Heart right ventricle (tissue), 16 donors: ENCODE measurements around the gene PEMT. TPM values are rescaled to one million over a fixed set of nuclear protein-coding genes. Genes with fewer than 3 reads are reported as not detected.

Experiments used
- ATAC-seq, 8 donors: fragments of 200-7000 bp; cut with Tn5 transposase; one replicate each; pipeline ENCODE4 v1.9.1; 2020; ENCODE audit warnings: mild to moderate bottlenecking in 8 of 8, moderate library complexity in 8 of 8, moderate number of reproducible peaks in 1 of 8
- DNase-seq, 2 donors: peaks; one replicate each; pipeline ENCODE4 v3.0.0-alpha.2; 2020
- H3K27ac ChIP-seq, 10 donors: fragments of 200-600 bp; sonication (generic) in 2 of 10; one replicate each; pipeline versions ENCODE4 v1.5.0 to v1.8.0; 2020 to 2022; ENCODE audit warnings: mild to moderate bottlenecking in 3 of 10
- H3K27me3 ChIP-seq, 7 donors: fragments of 200-600 bp; one replicate each; pipeline ENCODE4 v1.8.0; 2021 to 2022; ENCODE audit warnings: mild to moderate bottlenecking in 2 of 7
- H3K36me3 ChIP-seq, 9 donors: fragments of 200-600 bp; sonication (generic) in 1 of 9; one replicate each; pipeline versions ENCODE4 v1.5.0 to v1.8.0; 2020 to 2022; ENCODE audit warnings: mild to moderate bottlenecking in 2 of 9
- H3K4me1 ChIP-seq, 9 donors: fragments of 200-600 bp; sonication (generic) in 1 of 9; one replicate each; pipeline versions ENCODE4 v1.5.0 to v1.8.0; 2020 to 2022; ENCODE audit warnings: mild to moderate bottlenecking in 4 of 9
- H3K4me3 ChIP-seq, 10 donors: fragments of 200-600 bp; sonication (generic) in 2 of 10; one replicate each; pipeline versions ENCODE4 v1.5.0 to v1.8.0; 2020 to 2022; ENCODE audit warnings: mild to moderate bottlenecking in 7 of 10, moderate library complexity in 2 of 10
- H3K9me3 ChIP-seq, 11 donors: fragments of 200-600 bp in 10 of 11; sonication (generic) in 2 of 11; one replicate each; pipeline versions ENCODE4 v1.5.0 to v1.8.0; 2013 to 2022; ENCODE audit warnings: mild to moderate bottlenecking in 2 of 11, control low read depth in 1 of 11, moderate library complexity in 1 of 11
- WGBS, 2 donors: extraction: QIAGEN DNeasy Blood & Tissue Kit; methylation state at CpG; one replicate each; pipeline ENCODE4 v1.1.7; 2013; ENCODE audit warnings: inconsistent platforms in 1 of 2; 5-methylcytosine and 5-hydroxymethylcytosine counted together
- intact Hi-C, 10 donors: fragments of 100-400 bp; cut with DNase I; formaldehyde crosslinking; loops; one replicate each; pipeline versions ENCODE4 v1.11.1 to v1.14.2; 2022
- polyA plus RNA-seq, 2 donors: library from polyadenylated mRNA; stranded (reverse); fragments of 200-250 nt; gene quantifications; one replicate each; pipeline ENCODE4 v1.2.3, GENCODE V29; 2013
- total RNA-seq, 10 donors: library from RNA; stranded (reverse); fragmentation: NEBNext Ultra II Directional in 3 of 10; extraction: Animal tissue kit (Norgen Biotek cat#: 25700) in 3 of 10; gene quantifications; one replicate each; pipeline versions ENCODE4 v1.2.1 to v1.2.4, GENCODE V29; 2021 to 2023
- TF ChIP-seq, protein P1 (sequence below), 9 donors: fragments of 200-600 bp; sonication (generic) in 2 of 9; IDR thresholded peaks; one replicate each; pipeline versions ENCODE4 v1.5.0 to v1.8.0; 2021 to 2022; ENCODE audit warnings: antibody characterized with exemption in 9 of 9, mild to moderate bottlenecking in 5 of 9, moderate library complexity in 1 of 9
- donor health status: Arrhythmogenic right ventricular cardiomyopathy.
- donor health status: ischemic (EF 13 %, LVEDD 7.1; RV severe dilation, severe dysfunction).
- donor health status: healthy with polysubstance abuse.
- donor health status: DM: no; HTN: yes; CAD: no.
- donor health status: DM: no; HTN: no; CAD: no.
- donor health status: ischemic (EF 25% LVEDD 6.9; RV normal size, moderate dysfunction).
- donor health status: ischemic (EF 25% LVEDD 5.7; RV mildly dilated, moderate dysfunction).
- donor health status: healthy.
- donor health status: DM: yes; HTN: yes; CAD: no.
- donor health status: Ischemic cardiomyopathy.
- donor health status: ischemic (EF 35%, LVEDD 5.7; RV mildly dilated, moderate dysfunction).
- donor health status: nonischemic (EF 11% LVEDD 7.7; RV severe dilation, severe dysfunction).
- donor health status: DM: yes; HTN: yes; CAD: no.
- donor health status: PGD.
- donor health status: ischemic (EF 29% LVEDD 5.4; RV normal size, mild dysfunction).
- donor health status: nonischemic (EF 23%, LVEDD 6.1; RV moderate dilation, normal function).

PEMT gene
- total and polyA plus RNA-seq, 12 donors, result 13.5 to 55.2 (median 22.0) TPM

DNA sequence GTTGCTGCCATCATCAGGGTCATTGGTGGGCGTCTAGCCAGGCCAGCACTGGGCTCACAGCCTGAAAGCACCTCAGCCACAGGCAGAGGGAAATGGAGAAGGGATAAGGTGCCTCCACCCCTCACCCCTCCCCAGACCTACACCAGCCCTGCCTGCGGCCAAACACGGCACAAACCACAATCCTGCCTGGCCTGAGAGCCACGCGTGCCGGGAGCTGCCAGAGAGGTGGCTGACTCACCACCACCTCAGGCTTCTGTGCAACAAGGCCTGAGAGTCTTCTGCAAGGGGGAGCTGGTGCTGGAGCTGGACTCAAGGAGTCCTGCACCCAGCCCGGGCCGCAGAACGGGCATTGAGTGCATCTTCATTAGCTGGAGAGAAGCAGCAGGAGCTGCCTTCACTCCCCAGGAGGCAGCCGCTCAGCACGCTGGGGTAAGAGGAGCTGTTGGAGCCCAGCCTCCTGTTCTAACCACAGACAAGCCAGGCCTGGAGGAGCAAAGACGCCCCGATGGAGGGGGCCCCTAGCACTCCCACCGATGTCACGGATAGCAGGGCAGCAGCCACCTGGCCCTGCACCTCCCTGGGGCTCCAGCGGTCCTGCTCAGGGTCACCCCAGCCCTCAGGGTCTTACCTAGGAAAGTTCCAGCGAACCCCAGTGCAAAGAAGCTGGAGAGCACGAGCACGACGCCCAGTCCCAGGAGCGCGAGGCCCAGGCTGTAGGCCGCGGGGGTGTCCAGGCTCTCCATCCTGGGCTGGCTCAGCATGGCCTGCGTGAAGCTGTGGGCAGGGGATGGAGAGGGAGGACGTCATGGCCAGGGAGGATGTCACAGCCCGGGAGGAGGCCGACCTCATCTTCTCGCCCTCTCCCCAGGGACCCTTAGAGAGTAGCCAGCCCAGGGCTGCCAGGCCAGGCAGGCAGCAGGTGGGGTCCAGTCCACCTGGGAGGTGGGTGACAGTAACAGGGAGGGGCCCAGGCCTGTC lies 79.3 kb downstream of the PEMT start:
- intact Hi-C loops, result no loop called here
- H3K4me1 ChIP-seq, result peaks cover 4 to 8% (median 6%) of the 10 kb centered on the region in 9 donors
- ATAC-seq (no peak), DNase-seq (no peak)
- no peaks in the 10 kb centered on the region for H3K27me3 ChIP-seq
- no peak overlapping the region for H3K27ac ChIP-seq
- TF ChIP-seq, protein P1, sequence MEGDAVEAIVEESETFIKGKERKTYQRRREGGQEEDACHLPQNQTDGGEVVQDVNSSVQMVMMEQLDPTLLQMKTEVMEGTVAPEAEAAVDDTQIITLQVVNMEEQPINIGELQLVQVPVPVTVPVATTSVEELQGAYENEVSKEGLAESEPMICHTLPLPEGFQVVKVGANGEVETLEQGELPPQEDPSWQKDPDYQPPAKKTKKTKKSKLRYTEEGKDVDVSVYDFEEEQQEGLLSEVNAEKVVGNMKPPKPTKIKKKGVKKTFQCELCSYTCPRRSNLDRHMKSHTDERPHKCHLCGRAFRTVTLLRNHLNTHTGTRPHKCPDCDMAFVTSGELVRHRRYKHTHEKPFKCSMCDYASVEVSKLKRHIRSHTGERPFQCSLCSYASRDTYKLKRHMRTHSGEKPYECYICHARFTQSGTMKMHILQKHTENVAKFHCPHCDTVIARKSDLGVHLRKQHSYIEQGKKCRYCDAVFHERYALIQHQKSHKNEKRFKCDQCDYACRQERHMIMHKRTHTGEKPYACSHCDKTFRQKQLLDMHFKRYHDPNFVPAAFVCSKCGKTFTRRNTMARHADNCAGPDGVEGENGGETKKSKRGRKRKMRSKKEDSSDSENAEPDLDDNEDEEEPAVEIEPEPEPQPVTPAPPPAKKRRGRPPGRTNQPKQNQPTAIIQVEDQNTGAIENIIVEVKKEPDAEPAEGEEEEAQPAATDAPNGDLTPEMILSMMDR (IDR thresholded peaks at IDR 0.05), result no peak
- H3K9me3 ChIP-seq, result no peaks in the 10 kb centered on the region
- no peak overlapping the region for H3K4me3 ChIP-seq
- H3K36me3 ChIP-seq, result no peaks in the 10 kb centered on the region
- 80 to 89% methylated on average over 29 of the region's 29 CpGs for WGBS, 2 donors

DNA sequence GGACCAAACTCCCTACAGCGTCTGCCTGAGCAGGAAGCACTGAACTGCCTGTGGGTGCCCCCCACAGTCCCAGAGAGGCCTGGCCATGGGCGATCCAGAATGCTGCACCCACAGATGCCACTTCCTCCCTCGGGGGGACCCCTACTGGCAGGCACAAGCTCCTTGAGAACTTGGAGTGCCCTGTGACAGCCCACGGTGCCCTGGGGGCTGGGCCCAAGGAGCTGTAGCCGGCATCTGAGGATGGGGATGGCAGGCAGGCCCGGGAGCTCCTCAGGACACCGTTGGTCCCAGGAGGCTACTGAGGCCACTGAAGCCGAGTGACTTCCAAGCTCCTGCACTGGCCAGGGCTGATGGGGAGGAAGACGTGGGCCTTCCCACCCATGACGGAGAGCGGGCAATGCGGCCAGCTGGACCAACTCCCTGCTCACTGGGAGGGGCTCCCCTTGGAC lies 80.2 kb downstream of the PEMT start:
- ATAC-seq, result no peak
- Histone ChIP-seq H3K4me1 (peaks cover 8 to 17% (median 13%) of the 10 kb centered on the region in 9 donors), H3K9me3 (no peaks in the 10 kb centered on the region), H3K27me3 (no peaks in the 10 kb centered on the region), H3K36me3 (no peaks in the 10 kb centered on the region), H3K27ac (no peak overlapping the region), H3K4me3 (no peak overlapping the region)
- DNase-seq, result no peak
- WGBS, 2 donors, result 81 to 84% methylated on average over 12 of the region's 12 CpGs
- TF ChIP-seq, protein P1 (IDR thresholded peaks at IDR 0.05), result no peak
- intact Hi-C loops, result no loop called here

DNA sequence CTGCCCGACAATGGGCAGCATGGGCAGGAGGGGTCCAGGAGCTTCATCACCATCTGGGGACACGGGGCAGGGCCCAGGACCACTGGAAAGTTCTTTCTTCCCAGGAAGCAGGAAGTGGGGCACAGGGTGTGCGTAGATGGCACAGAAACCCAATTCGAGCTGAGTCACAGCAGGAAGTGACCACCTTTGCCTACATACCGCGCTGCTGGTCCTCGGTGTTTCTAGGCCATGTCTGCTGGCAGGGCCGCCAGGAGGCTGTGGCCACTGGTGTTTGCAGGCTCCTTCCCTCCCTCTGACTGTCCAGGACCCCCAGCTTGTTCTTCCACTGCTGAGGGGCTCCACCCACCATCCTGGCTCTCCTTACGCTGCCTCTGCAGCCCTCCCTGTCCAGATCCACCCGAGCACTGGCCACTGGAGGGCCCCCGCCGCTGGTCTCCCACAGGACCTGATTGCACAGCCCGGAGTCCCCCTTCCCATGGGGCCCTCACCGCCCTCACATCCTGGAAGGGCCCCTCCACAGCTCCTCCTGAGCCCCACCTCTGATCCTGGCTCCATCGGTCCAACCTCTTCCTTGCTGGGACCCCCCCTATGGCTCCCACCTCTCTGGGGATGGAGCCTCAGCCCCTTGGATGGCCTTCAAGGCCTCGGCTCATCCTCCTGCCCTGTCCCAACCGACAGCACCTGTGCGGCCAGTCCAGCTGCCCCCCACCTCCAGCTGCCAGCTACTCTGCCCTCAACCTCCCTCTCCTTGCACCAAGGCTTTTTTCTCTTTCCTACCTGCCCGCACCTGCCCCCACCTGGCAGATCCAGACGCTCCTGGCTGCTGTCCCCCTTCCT lies 80.8 kb downstream of the PEMT start:
- no peak overlapping the region for H3K27ac ChIP-seq
- H3K36me3 ChIP-seq, result no peaks in the 10 kb centered on the region
- peaks cover 8 to 21% (median 14%) of the 10 kb centered on the region in 9 donors for H3K4me1 ChIP-seq
- no peak overlapping the region for H3K4me3 ChIP-seq
- DNase-seq, result no peak
- 88 to 91% methylated on average over 20 of the region's 20 CpGs for WGBS, 2 donors
- TF ChIP-seq, protein P1 (IDR thresholded peaks at IDR 0.05), result no peak
- intact Hi-C loops, result no loop called here
- no peaks in the 10 kb centered on the region for H3K9me3 ChIP-seq
- H3K27me3 ChIP-seq, result no peaks in the 10 kb centered on the region
- ATAC-seq, result no peak
